HUDEP-2 (cell line): ENCODE data around the gene DDX6.
A peak's percentile ranks its signal among the peaks of the same experiment; 100 is the strongest.
"Not testable (repeated sequence)": the region's sequence is repeated elsewhere in the genome, so short reads cannot be mapped to it uniquely, and the experiment has no call there.

Experiments used
- DNase-seq, 76 experiments: peaks; one replicate each; lab custom pipeline; 2025; ENCODE audit not compliant: unreplicated experiment in 76 of 76; lab: John Stamatoyannopoulos, UW

The DDX6 gene

GRCh38 chr11:118792570-118793124 is 1.7 kb upstream of the DDX6 start:
- DNase-seq = peak in 74 of 76 experiments; percentile 6 to 91 (median 64)

DNA sequence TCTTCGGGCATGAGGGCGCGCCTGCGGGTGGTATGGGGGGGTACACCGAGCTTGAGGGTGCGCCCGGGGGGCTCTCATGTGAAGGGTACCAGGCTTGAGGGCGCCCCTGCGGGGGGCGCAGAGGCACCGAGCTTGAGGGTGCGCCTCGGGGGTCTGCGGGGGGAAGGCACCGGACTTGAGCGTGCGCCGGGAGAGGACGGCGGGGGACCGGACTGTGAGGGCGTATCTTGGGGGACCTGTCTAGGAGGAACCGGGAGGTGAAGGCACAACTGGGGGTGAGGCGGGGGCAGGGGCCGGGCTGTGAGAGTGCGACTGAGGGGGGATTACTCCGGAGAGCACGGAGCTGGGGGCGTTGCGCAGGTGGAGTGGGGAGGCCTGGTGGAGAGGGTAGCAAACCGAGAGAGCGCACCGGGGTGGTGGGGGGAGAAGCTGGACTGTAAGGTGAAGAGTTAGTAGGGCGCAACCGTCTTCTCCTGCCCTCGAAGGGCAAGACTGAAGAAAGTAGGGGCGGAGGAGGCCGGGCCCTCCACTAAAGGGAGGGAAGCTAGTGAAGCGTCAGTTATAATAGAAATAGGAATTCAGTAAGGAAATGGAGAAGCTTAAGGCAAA is 1.1 kb upstream of the DDX6 start:
- DNase-seq = peak in 12 of 76 experiments; percentile 4 to 34 (median 18)

DNA sequence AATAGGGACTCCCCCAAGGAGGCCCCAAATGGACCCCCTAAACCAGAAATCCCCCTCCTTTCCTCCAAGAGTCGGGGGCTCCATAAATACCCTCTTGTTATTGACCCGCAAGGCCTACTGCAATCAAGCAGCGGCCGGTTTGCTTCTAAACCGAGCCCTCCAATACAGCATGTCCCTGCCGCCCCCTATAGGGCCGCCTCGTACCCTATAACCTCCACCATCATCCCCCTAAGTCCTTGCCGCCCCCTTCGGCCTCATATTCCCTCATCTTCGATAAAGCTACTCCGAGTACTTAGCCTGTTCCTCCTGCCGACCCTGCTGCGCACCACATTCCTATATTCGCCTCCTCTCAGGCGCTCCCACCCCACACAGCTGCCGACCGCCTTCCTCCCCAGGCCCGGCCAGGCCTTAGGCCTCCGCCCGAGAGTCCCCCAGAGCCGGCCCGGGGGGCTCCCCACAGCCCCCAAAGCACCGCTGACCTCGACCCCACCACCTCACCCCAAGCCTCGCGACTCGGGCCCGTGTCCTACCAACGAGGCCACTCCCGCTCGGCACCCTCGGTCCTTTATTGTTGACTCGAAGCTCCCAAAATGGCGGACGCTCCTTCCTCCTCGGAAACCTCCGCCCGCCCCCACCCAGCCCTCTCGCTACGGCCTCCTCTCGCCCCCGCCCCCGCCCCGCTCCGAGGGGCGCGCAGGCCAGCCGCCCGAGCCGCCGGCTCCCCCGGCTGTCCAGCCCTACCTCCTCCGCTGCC is 430 bp downstream of the DDX6 start:
- peak in 60 of 76 experiments; percentile 3 to 91 (median 41) for DNase-seq

DNA sequence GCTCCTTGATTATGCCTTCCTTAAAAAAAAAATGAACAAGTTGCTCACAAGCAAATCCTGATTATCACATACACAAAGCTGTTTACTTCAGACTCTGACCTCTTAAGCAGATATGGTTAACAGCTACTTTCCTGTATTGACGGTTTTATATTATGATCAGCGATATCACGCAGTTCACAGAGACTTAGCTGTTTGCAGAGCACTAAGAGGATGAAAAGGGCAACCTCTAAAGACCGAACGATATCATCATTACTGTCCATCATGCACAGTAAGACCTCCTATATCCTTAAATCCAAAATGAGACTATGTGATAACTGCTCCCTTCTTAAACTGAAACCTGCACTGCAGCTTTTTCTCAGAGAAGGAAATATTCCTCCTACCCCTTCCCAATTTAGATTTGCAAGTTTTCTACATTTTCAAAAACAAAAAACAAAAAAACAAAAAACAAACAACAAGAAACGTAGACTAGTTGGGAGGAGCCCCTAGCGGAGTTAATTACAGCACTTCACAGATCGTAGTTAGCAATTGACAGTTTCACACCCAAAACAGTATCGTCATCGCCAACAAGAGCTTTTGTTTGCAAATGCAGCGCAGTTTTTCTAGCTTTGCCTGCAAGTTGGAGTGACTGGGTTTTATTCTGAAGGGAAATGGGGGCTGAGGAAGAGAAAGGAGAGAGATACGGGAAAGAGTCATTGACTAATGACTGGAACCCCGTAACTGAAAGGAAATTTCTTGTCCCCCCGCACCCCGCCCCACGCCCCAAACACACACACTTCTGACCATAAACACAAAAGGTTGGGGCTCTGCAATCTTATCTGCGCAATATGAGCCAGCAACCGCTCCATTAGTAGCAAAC is 1.2 kb downstream of the DDX6 start:
- DNase-seq = peak in 20 of 76 experiments; percentile 9 to 47 (median 26)

DNA sequence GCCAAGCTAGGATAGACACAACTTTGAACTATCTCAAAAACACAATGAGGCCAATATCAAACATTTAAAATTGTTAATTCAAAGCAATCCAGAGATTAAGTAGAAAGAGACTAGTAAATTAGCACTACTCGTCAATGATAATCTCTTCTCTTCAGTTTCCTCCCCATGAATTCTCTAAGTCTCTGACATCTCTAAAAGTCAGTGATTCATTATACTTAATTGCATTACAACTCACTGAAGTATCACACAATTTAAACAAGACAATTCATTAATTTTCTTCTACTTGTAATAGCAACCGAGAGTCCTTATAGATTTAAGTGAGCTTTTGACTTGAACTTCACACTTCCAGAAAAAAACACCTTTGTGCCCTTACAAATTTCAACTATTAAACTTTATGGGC is 4.3 kb downstream of the DDX6 start:
- DNase-seq = no peak

GRCh38 chr11:118785362-118785761 is 5.6 kb downstream of the DDX6 start:
- no peak for DNase-seq

- DNase-seq = no peak
Observed at GRCh38 chr11:118783724-118784495, 7.1 kb downstream of the DDX6 start.

GRCh38 chr11:118783324-118783723 is 7.6 kb downstream of the DDX6 start:
- DNase-seq = not testable (repeated sequence)

DNA sequence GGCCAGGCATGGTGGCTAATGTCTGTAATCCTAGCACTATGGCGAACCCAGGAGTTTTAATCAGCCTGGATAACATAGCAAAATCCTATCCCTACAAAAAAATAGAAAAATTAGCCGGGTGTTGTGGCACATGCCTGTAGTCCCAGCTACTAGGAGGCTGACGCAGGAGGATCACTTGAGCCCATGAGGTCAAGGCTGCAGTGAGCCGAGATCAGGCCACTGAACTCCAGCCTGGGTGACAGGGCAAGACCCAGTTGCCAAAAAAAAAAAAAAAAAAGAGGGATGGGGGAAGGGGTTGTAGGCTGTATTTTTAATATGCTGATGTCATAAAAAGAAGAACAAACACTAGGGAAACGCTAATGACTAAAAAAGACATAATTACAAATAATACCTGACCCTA is 12.1 kb downstream of the DDX6 start:
- no peak for DNase-seq

DNA sequence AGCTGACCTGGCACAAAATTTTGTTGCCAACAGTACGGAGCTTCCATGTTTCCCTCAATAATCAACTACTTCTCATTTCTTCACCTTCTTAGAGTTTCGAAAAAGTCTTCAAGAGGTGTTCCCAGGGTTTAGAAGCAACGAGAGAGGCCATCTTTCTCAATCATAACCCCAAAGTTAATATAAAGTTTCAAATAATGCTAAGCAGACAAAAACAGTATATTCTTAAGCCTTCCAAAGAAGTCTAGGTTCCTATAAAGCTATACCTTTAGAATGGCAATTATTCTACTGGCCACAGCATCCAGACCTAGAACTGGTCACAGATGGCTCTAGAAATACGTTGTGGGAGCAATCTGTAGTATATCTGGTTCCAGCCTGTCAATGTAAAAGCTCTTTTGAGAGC is 16.9 kb downstream of the DDX6 start:
- no peak for DNase-seq

DNA sequence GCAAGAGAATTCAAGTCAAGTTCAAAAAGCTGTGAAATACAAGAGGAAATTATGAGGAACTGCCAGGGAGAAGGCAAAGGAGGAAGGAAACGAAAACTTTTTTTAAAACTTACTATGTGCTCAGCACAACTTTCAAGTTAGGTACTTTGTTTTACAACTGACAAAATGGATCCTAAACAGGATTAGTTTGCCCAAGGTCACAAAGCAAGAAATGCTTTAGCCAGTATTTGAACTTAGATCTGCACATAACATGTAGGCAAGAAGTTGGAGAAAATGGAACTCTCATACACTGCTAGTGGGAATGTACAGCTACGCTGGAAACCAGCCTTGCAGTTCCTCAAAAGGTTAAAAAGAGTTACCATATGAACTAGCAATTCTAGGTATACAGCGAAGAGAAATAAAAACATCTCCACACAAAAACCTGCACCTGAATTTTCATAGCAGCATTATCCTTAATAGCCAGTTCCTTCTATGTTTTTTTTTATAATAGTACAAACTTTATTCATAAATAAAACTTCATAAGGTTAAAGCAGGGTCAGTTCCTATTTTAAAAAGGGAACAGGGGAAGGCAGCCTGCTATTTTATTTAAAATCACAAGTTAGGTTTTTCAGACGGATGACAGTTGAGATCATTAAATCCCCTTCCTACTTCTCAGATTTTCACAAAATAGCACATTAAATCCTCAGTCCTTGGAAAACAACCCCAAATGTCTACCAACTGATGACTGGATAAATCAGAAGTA is 19.2 kb downstream of the DDX6 start:
- DNase-seq = no peak

- no peak for DNase-seq
Observed at GRCh38 chr11:118768690-118769089, 22.3 kb downstream of the DDX6 start.

GRCh38 chr11:118766035-118766434 is 24.9 kb downstream of the DDX6 start:
- DNase-seq = no peak

GRCh38 chr11:118765095-118765691 is 25.8 kb downstream of the DDX6 start:
- not testable (repeated sequence) for DNase-seq

DNA sequence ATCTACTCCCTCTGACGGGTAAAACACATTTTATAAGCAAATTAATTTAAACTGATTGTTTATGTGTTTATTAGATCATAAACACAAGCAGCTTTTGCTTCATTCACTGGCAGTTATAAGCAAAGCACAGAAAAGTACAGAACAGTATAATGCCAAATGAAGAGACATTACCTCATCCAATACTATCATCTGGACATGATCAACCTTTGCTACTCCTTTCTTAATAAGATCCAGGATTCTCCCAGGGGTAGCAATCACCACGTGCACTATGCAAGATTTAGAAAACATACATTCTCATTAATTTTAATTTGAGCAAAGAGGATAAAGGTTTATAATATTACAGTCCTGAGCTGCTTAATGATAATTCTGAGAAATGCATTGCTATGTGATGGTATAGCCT is 27.9 kb downstream of the DDX6 start:
- DNase-seq = no peak

GRCh38 chr11:118761981-118762380 is 29.0 kb downstream of the DDX6 start:
- DNase-seq = not testable (repeated sequence)

DNA sequence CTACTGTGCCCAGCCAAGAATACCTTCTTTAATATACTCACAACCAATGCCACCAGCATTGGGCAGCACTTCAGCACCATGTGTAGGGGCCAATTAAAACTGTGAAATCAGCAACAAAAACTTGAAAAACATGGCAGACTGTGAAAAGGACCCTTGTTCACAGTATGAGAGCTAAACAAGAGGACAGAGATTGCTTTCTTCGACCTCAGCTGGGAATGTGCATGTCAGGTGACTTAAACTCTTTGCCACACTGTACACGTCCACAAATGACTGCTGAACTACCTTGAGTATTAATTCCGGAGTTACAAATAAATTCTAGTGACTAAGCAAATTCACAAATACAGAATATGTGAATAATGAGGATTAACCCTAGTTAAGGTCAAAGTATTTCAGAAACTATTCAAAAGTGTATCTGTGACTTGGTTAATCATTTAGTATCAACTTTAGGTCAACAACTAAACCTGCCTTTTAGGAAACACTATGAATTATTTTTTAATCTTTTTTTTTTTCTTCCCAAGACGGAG is 33.0 kb downstream of the DDX6 start:
- DNase-seq = no peak

DNA sequence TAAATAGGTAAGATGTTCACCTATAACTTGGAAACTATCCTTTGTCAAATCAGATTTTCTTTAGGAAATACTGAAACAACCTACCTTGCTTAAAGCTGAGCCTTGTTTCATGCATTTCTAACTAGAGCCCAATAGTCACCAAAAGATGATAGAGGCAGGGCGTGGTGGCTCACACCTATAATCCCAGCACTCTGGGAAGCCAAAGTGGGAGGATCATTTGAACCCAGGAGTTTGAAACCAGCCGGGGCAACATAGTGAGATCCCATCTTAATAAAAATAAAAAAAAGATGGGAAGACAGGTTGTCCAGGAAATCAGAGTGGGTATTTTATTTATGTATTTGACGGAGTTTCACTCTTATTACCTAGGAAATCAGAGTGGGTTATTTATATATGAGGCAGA is 38.3 kb downstream of the DDX6 start:
- no peak for DNase-seq

DNA sequence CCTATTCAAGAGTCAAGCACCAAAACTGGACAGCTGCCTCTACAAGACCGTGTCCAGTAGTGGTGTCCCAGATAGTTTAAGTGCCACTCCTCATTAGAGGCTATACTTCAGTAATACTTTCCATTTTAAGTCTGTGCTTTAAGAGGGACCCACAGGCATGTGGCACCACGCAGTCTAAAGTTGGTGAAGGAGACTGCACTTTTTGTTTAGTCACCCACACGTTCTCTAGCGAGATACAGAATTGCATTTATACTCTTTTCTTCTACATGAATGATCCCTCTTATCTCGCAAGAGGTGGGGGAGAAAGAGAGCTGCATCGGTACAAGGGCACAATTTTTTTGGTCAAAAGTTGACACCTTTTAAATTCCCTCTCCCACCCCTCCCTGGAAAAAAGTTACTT is 41.5 kb downstream of the DDX6 start:
- DNase-seq = no peak
